ENCODE measurements around the gene PTPN13.

Gene PTPN13

DNA sequence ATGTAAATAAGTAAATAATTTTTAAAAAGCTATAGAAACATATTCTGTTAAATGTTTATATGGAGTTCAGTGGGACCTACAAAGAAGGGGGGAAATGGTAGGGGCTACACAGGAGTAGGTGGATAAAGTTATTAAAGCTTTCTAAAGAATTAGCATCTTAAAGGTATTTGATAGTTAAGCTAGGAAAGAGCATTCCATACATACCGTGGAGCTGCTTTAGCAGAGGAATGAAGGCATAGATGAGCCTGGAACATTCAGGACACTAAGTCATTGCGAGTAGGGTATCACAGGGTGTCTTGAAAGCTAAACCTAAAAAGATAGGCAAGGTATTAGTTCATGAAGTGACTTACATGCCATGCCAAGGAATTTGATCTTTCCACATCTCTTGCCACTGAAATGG, 194.7 kb downstream of the PTPN13 start:
- TF ChIP-seq TAF1 (IDR thresholded peaks at IDR 0.05; ENCODE audit: borderline replicate concordance, insufficient read depth, low read length) = no peak
- TF ChIP-seq POLR2AphosphoS5 (IDR thresholded peaks at IDR 0.05; ENCODE audit: low read depth, low read length) = no peak
- TF ChIP-seq, protein P1, sequence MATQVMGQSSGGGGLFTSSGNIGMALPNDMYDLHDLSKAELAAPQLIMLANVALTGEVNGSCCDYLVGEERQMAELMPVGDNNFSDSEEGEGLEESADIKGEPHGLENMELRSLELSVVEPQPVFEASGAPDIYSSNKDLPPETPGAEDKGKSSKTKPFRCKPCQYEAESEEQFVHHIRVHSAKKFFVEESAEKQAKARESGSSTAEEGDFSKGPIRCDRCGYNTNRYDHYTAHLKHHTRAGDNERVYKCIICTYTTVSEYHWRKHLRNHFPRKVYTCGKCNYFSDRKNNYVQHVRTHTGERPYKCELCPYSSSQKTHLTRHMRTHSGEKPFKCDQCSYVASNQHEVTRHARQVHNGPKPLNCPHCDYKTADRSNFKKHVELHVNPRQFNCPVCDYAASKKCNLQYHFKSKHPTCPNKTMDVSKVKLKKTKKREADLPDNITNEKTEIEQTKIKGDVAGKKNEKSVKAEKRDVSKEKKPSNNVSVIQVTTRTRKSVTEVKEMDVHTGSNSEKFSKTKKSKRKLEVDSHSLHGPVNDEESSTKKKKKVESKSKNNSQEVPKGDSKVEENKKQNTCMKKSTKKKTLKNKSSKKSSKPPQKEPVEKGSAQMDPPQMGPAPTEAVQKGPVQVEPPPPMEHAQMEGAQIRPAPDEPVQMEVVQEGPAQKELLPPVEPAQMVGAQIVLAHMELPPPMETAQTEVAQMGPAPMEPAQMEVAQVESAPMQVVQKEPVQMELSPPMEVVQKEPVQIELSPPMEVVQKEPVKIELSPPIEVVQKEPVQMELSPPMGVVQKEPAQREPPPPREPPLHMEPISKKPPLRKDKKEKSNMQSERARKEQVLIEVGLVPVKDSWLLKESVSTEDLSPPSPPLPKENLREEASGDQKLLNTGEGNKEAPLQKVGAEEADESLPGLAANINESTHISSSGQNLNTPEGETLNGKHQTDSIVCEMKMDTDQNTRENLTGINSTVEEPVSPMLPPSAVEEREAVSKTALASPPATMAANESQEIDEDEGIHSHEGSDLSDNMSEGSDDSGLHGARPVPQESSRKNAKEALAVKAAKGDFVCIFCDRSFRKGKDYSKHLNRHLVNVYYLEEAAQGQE (IDR thresholded peaks at IDR 0.05; ENCODE audit: insufficient read depth in 1 of 2, low read depth in 2 of 2, low read length in 2 of 2) = no peak
- no peak for TF ChIP-seq SIN3A (IDR thresholded peaks at IDR 0.05; ENCODE audit: borderline replicate concordance, insufficient read depth, low read length)
- no peak for TF ChIP-seq FOXP2 (optimal IDR thresholded peaks at IDR 0.05; ENCODE audit: borderline replicate concordance, extremely low read depth, extremely low read length, insufficient read depth)

DNA sequence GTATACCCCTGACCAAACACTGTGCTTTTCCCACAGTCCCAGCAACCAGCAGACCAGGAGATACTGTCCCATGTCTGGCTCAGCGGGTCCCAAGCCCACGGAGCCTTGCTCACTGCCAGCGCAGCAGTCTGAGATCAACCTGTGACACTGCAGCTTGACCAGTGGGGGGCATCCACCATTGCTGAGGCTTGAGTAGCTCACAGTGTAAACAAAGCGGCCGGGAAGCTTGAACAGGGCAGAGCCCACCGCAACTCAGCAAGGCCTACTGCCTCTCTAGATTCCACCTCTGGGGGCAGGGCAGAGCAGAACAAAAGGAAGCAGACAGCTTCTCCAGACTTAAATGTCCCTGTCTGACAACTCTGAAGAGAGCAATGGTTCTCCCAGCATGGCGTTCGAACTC, 197.0 kb downstream of the PTPN13 start:
- TF ChIP-seq FOXP2 (optimal IDR thresholded peaks at IDR 0.05; ENCODE audit: borderline replicate concordance, extremely low read depth, extremely low read length, insufficient read depth) (no peak), TAF1 (IDR thresholded peaks at IDR 0.05; ENCODE audit: borderline replicate concordance, insufficient read depth, low read length) (no peak), SIN3A (IDR thresholded peaks at IDR 0.05; ENCODE audit: borderline replicate concordance, insufficient read depth, low read length) (no peak), POLR2AphosphoS5 (IDR thresholded peaks at IDR 0.05; ENCODE audit: low read depth, low read length) (no peak)
- TF ChIP-seq, protein P1 (IDR thresholded peaks at IDR 0.05; ENCODE audit: insufficient read depth in 1 of 2, low read depth in 2 of 2, low read length in 2 of 2) = no peak

DNA sequence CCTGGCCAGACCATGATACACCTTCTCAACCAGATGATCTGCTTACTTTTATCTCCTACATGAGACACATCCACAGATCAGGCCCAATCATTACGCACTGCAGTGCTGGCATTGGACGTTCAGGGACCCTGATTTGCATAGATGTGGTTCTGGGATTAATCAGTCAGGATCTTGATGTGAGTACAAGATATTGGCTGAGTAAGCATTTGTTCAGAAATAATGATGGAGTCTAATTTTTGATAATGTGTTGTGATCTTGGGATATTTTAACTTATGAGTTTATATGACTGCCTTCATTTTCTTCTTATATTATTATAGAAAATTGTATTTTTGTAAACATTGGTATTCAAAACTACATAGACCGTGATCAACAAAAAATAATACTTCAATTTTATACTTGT, 215.7 kb downstream of the PTPN13 start:
- TF ChIP-seq FOXP2 (optimal IDR thresholded peaks at IDR 0.05; ENCODE audit: borderline replicate concordance, extremely low read depth, extremely low read length, insufficient read depth) (no peak), TAF1 (IDR thresholded peaks at IDR 0.05; ENCODE audit: borderline replicate concordance, insufficient read depth, low read length) (no peak), SIN3A (IDR thresholded peaks at IDR 0.05; ENCODE audit: borderline replicate concordance, insufficient read depth, low read length) (no peak), POLR2AphosphoS5 (IDR thresholded peaks at IDR 0.05; ENCODE audit: low read depth, low read length) (no peak)
- TF ChIP-seq, protein P1 (IDR thresholded peaks at IDR 0.05; ENCODE audit: insufficient read depth in 1 of 2, low read depth in 2 of 2, low read length in 2 of 2) = no peak

DNA sequence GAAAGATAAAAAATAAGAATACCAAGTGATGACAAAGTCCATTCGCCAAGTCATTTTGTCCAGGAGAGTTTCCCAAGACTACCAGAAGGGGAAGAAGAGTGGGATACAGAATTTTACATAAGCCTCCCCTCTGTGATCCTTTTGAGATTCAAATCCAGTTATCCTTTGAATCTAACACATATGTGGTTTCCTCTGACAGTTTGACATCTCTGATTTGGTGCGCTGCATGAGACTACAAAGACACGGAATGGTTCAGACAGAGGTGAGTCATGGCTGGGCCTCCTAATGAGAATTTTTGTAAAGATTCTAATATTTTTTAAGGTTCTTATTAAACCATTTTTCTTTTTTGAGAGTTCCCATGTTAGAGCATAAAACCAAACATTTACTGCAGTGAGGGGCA, 216.7 kb downstream of the PTPN13 start:
- TF ChIP-seq TAF1 (IDR thresholded peaks at IDR 0.05; ENCODE audit: borderline replicate concordance, insufficient read depth, low read length) (no peak), FOXP2 (optimal IDR thresholded peaks at IDR 0.05; ENCODE audit: borderline replicate concordance, extremely low read depth, extremely low read length, insufficient read depth) (no peak), SIN3A (IDR thresholded peaks at IDR 0.05; ENCODE audit: borderline replicate concordance, insufficient read depth, low read length) (no peak), POLR2AphosphoS5 (IDR thresholded peaks at IDR 0.05; ENCODE audit: low read depth, low read length) (no peak)
- TF ChIP-seq, protein P1 (IDR thresholded peaks at IDR 0.05; ENCODE audit: insufficient read depth in 1 of 2, low read depth in 2 of 2, low read length in 2 of 2) = no peak

DNA sequence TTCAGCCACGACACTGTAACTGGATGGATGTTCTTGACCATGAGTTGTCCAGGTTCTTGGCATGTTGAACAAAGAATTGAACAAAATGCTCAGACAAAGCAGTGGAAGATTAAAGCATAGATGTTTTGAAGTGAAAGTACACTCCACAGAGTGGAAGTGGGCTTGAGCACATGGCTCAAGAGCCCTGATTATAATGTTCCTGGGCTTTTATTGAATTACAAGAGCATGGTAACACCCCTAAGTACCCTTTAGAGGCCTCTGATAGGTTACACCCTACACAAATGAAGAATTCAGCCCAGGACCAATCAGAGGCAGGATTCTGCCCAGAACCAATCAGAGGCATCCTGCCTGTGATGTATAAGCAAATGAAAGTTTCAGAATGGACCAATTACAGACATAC, 221.5 kb downstream of the PTPN13 start:
- TF ChIP-seq POLR2AphosphoS5 (IDR thresholded peaks at IDR 0.05; ENCODE audit: low read depth, low read length) (no peak), TAF1 (IDR thresholded peaks at IDR 0.05; ENCODE audit: borderline replicate concordance, insufficient read depth, low read length) (no peak), FOXP2 (optimal IDR thresholded peaks at IDR 0.05; ENCODE audit: borderline replicate concordance, extremely low read depth, extremely low read length, insufficient read depth) (no peak), SIN3A (IDR thresholded peaks at IDR 0.05; ENCODE audit: borderline replicate concordance, insufficient read depth, low read length) (no peak)
- TF ChIP-seq, protein P1 (IDR thresholded peaks at IDR 0.05; ENCODE audit: insufficient read depth in 1 of 2, low read depth in 2 of 2, low read length in 2 of 2) = no peak
